Measurements from ENCODE around the gene CHD9NB.
A peak's percentile ranks its signal among the peaks of the same experiment; 100 is the strongest.

DNA sequence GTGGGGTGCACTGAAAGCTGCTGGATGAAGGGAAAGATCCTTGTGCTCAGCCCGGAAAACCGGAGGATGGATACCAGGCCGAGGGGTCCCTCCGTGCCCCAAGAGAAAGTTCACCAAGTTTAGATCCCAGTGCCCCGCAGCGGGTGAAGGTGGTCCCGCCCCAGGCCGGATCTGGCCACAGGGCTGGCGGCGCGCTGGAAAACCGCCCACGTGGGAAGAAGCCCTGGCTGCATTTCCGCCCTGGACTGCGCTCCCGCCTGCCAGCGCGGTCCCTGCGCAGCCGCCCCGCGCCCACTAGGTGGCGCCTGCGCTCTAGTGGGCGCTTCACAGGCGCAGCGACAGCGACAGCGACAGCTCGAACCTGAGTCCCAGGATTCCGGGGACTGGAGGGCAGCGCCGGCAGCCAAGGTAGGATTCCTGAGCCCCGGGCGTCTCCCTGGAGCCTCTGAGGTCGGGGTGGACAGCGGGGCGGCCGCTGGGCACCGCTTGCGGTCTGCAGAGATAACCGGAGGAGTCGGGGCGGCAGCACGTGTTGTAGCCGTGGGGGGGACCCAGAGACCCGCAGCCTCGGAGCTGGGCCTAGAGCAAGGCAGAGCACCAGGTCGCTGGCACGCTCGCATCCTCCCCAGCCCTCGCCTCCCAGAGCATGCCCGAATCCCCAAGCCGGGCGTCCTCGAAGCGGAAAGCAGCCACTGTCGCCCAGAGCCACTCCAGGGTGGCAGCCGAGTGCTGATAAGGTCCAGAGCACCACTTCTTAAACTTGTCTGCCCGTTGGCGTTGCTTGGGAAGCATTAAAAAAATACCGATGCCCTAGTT lies 2.2 kb upstream of the CHD9NB start, which contains the start of gene CHD9:
- TF ChIP-seq, protein P1, sequence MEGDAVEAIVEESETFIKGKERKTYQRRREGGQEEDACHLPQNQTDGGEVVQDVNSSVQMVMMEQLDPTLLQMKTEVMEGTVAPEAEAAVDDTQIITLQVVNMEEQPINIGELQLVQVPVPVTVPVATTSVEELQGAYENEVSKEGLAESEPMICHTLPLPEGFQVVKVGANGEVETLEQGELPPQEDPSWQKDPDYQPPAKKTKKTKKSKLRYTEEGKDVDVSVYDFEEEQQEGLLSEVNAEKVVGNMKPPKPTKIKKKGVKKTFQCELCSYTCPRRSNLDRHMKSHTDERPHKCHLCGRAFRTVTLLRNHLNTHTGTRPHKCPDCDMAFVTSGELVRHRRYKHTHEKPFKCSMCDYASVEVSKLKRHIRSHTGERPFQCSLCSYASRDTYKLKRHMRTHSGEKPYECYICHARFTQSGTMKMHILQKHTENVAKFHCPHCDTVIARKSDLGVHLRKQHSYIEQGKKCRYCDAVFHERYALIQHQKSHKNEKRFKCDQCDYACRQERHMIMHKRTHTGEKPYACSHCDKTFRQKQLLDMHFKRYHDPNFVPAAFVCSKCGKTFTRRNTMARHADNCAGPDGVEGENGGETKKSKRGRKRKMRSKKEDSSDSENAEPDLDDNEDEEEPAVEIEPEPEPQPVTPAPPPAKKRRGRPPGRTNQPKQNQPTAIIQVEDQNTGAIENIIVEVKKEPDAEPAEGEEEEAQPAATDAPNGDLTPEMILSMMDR (conservative IDR thresholded peaks at IDR 0.05; ENCODE audit: low read depth, low read length) = peak; percentile 98
- TF ChIP-seq BHLHE40 (IDR thresholded peaks at IDR 0.05; ENCODE audit: low read depth, low read length) (peak; percentile 51; the same call in 1 of the 2 replicates), FOS (IDR thresholded peaks at IDR 0.05; ENCODE audit: low read depth, low read length) (no peak), POLR2A (IDR thresholded peaks at IDR 0.05; ENCODE audit: low read depth, low read length) (no peak; the same call in 1 of the 2 replicates), SMC3 (IDR thresholded peaks at IDR 0.05; ENCODE audit: low read depth, low read length) (peak; percentile 91), RAD21 (IDR thresholded peaks at IDR 0.05; ENCODE audit: low read length) (peak; percentile 97)

Measured in IMR-90 (cell line).